ENCODE measurements around the gene CLDN11. TPM values are rescaled to one million over a fixed set of nuclear protein-coding genes. Genes with fewer than 3 reads are reported as not detected.

Gene CLDN11
- total and polyA plus RNA-seq, 3 experiments from 2014 or later = 0.26 TPM; not detected in 2

DNA sequence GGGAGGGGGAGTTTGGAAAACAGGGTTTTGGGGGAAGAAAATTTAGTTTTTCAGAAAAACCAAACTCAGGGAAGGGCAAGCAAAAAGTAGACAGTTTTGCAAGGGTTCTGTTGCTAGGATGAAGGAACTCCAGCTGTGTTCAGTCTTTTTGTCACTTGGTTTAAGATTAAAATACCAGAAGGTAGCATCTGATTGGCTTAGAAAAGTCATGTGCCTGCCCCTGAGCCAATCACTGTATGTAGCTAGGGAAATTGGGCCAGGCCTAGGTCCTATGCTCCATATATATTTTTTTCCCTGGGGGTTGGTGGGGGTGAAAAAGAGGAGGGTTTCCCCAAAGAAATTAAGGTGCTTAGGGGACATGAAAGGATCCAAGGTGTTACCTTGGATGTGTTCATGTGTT is 24.3 kb downstream of the CLDN11 start:
- Mint-ChIP-seq H3K4me3 (no peak overlapping the region), H3K27me3 (peaks cover 14 to 47% of the 10 kb centered on the region in 2 donors), H3K27ac (no peak overlapping the region), H3K36me3 (peaks cover 0 to 2% (median 0%) of the 10 kb centered on the region in 3 donors), H3K9me3 (no peaks in the 10 kb centered on the region), H3K4me1 (no peaks in the 10 kb centered on the region)
- POLR2A ChIA-PET = no interaction called here
- no peak overlapping the region for H3K27ac ChIP-seq (ENCODE audit: low read depth, low read length)
- H3K4me1 ChIP-seq (ENCODE audit: insufficient read depth, low read length) = no peaks in the 10 kb centered on the region
- CTCF ChIA-PET = no interaction called here
- no peak for DNase-seq
- H3K9me3 ChIP-seq (ENCODE audit: low read length) = no peaks in the 10 kb centered on the region
- H3K36me3 ChIP-seq (ENCODE audit: insufficient read depth, low read length) = no peaks in the 10 kb centered on the region
- H3K27me3 ChIP-seq (ENCODE audit: insufficient read depth, low read length, poor library complexity, severe bottlenecking) = no peaks in the 10 kb centered on the region
- no peak overlapping the region for H3K4me3 ChIP-seq (ENCODE audit: low read length)

DNA sequence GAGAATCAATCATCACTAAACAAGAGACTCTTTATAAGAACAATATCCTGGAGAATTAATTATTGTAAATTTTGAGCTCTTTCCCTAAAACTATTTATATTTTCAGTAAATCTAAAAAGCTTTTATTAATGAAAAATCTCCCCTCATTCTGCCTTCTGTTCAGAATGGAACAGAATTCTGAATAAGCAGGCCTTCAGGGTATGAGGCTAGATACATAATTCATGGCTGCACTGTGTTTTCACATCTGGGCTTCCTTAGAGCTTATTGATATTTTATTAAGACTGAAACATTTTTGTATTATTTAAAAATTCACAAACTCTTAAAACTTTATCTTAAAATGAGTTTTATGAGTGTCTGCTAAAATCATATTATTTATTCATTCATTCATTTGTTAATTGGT is 24.8 kb downstream of the CLDN11 start:
- Histone ChIP-seq H3K9me3 (ENCODE audit: low read length) (no peaks in the 10 kb centered on the region), H3K27ac (ENCODE audit: low read depth, low read length) (no peak overlapping the region), H3K27me3 (ENCODE audit: insufficient read depth, low read length, poor library complexity, severe bottlenecking) (no peaks in the 10 kb centered on the region), H3K4me3 (ENCODE audit: low read length) (no peak overlapping the region), H3K36me3 (ENCODE audit: insufficient read depth, low read length) (no peaks in the 10 kb centered on the region), H3K4me1 (ENCODE audit: insufficient read depth, low read length) (no peaks in the 10 kb centered on the region)
- H3K36me3 Mint-ChIP-seq = peaks cover 0 to 2% (median 0%) of the 10 kb centered on the region in 3 donors
- no peaks in the 10 kb centered on the region for H3K9me3 Mint-ChIP-seq
- H3K27me3 Mint-ChIP-seq = peaks cover 11 to 47% of the 10 kb centered on the region in 2 donors
- H3K4me3 Mint-ChIP-seq = no peak overlapping the region
- POLR2A ChIA-PET = no interaction called here
- no peak overlapping the region for H3K27ac Mint-ChIP-seq
- no peak for DNase-seq
- H3K4me1 Mint-ChIP-seq = no peaks in the 10 kb centered on the region
- CTCF ChIA-PET = no interaction called here

DNA sequence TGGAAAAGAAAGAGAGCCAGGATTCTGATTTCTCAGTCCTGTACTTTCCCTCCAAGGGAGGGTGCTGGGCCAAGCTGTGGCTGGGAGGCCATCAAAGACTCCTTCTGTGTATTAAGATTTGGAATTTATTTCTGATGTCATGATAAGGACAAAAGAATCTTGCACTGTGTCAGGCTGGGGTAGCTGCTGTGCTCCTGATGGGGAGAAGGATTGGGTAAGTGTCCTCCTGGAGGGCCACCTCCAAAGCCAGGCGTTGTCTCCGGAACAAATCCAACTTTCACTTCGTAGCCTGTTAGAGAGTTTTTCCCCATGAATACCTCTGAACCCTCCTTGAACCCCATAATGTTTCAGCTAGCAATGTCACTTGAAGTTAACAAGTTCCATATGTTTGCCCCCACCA is 29.9 kb downstream of the CLDN11 start:
- Histone ChIP-seq H3K4me3 (ENCODE audit: low read length) (no peak overlapping the region), H3K27me3 (ENCODE audit: insufficient read depth, low read length, poor library complexity, severe bottlenecking) (no peaks in the 10 kb centered on the region), H3K27ac (ENCODE audit: low read depth, low read length) (no peak overlapping the region), H3K36me3 (ENCODE audit: insufficient read depth, low read length) (no peaks in the 10 kb centered on the region), H3K9me3 (ENCODE audit: low read length) (no peaks in the 10 kb centered on the region), H3K4me1 (ENCODE audit: insufficient read depth, low read length) (no peaks in the 10 kb centered on the region)
- no peak overlapping the region for H3K27ac Mint-ChIP-seq
- CTCF ChIA-PET = no interaction called here
- H3K27me3 Mint-ChIP-seq = peaks cover 3 to 10% of the 10 kb centered on the region in 2 donors
- no peaks in the 10 kb centered on the region for H3K36me3 Mint-ChIP-seq
- H3K4me1 Mint-ChIP-seq = no peaks in the 10 kb centered on the region
- no peak for DNase-seq
- POLR2A ChIA-PET = no interaction called here
- H3K9me3 Mint-ChIP-seq = no peaks in the 10 kb centered on the region
- no peak overlapping the region for H3K4me3 Mint-ChIP-seq

DNA sequence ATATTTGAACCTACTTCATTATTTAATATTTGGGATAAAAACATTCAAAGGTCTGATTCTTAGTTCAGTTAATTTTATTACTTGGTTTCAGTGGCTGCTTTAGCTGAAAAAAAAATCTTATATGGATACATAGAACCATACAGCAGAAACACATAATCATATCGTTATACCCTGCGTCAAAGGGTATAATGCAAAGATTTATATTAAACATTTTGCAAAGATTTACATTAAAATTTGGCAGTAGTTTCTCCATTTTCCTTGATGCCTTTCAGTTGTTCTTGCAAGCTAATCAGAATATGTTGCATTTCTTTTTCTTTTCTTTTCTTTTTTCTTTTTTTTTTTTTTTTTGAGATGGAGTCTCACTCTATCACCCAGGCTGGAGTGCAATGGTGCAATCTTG is 31.4 kb downstream of the CLDN11 start:
- ChIA-PET POLR2A (no interaction called here), CTCF (no interaction called here)
- Mint-ChIP-seq H3K4me1 (no peaks in the 10 kb centered on the region), H3K27ac (no peak overlapping the region), H3K36me3 (no peaks in the 10 kb centered on the region), H3K27me3 (peaks cover 3 to 6% of the 10 kb centered on the region in 2 donors), H3K4me3 (no peak overlapping the region), H3K9me3 (no peaks in the 10 kb centered on the region)
- H3K27ac ChIP-seq (ENCODE audit: low read depth, low read length) = no peak overlapping the region
- no peaks in the 10 kb centered on the region for H3K9me3 ChIP-seq (ENCODE audit: low read length)
- no peak overlapping the region for H3K4me3 ChIP-seq (ENCODE audit: low read length)
- no peaks in the 10 kb centered on the region for H3K4me1 ChIP-seq (ENCODE audit: insufficient read depth, low read length)
- DNase-seq = no peak
- no peaks in the 10 kb centered on the region for H3K36me3 ChIP-seq (ENCODE audit: insufficient read depth, low read length)
- no peaks in the 10 kb centered on the region for H3K27me3 ChIP-seq (ENCODE audit: insufficient read depth, low read length, poor library complexity, severe bottlenecking)

DNA sequence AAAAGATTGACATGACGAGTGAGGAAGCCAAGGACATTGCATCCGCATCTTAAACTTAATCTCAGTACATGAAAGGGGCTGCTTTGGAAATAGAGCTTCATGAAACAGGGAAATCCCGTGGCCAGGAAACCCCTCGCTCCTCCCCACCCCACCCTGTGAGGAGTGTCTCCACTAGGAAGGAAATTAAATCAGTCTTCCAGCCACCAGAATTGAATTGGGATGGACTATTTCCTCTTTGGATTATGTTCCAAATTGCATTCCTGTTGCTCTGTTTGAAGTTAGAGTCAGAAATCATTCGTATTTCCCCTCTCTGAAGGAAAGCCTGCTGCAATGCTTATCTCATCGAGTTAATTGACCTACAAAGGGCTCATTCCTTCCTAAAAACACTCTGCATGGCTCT is 35.8 kb downstream of the CLDN11 start:
- POLR2A ChIA-PET = no interaction called here
- no peaks in the 10 kb centered on the region for H3K36me3 Mint-ChIP-seq
- H3K36me3 ChIP-seq (ENCODE audit: insufficient read depth, low read length) = no peaks in the 10 kb centered on the region
- H3K27ac Mint-ChIP-seq = no peak overlapping the region
- no peak overlapping the region for H3K4me3 Mint-ChIP-seq
- no peaks in the 10 kb centered on the region for H3K27me3 ChIP-seq (ENCODE audit: insufficient read depth, low read length, poor library complexity, severe bottlenecking)
- peaks cover 12 to 16% of the 10 kb centered on the region in 2 donors for H3K27me3 Mint-ChIP-seq
- H3K4me3 ChIP-seq (ENCODE audit: low read length) = no peak overlapping the region
- no peak for DNase-seq
- no peaks in the 10 kb centered on the region for H3K4me1 ChIP-seq (ENCODE audit: insufficient read depth, low read length)
- CTCF ChIA-PET = no interaction called here
- H3K27ac ChIP-seq (ENCODE audit: low read depth, low read length) = no peak overlapping the region
- H3K9me3 ChIP-seq (ENCODE audit: low read length) = no peaks in the 10 kb centered on the region
- H3K4me1 Mint-ChIP-seq = no peaks in the 10 kb centered on the region
- no peaks in the 10 kb centered on the region for H3K9me3 Mint-ChIP-seq

DNA sequence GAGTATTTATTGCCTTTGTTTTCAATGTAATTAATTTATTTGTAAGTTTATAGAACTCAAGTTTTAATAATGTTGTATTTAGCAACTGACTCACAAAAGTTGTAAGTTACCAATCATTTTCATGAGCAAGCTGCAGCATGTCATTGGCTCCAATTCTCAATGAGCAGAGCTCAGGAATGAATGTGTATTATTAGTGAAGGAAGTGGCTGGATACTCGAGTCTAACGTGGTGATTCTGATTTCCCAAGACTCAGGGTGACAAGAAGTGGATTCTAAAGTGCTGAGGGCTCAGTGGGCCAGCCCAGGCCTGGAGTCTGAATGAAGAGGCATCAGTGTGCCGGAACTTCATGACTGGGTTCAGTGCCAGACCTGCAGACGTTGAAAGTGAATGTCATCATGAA is 39.6 kb downstream of the CLDN11 start:
- Mint-ChIP-seq H3K27ac (no peak overlapping the region), H3K4me1 (no peaks in the 10 kb centered on the region), H3K4me3 (no peak overlapping the region), H3K36me3 (no peaks in the 10 kb centered on the region), H3K9me3 (no peaks in the 10 kb centered on the region), H3K27me3 (peaks cover 20 to 32% of the 10 kb centered on the region in 2 donors)
- Histone ChIP-seq H3K4me3 (ENCODE audit: low read length) (no peak overlapping the region), H3K27ac (ENCODE audit: low read depth, low read length) (no peak overlapping the region), H3K27me3 (ENCODE audit: insufficient read depth, low read length, poor library complexity, severe bottlenecking) (no peaks in the 10 kb centered on the region), H3K36me3 (ENCODE audit: insufficient read depth, low read length) (no peaks in the 10 kb centered on the region), H3K9me3 (ENCODE audit: low read length) (no peaks in the 10 kb centered on the region), H3K4me1 (ENCODE audit: insufficient read depth, low read length) (no peaks in the 10 kb centered on the region)
- no peak for DNase-seq
- POLR2A ChIA-PET = no interaction called here
- CTCF ChIA-PET = no interaction called here

DNA sequence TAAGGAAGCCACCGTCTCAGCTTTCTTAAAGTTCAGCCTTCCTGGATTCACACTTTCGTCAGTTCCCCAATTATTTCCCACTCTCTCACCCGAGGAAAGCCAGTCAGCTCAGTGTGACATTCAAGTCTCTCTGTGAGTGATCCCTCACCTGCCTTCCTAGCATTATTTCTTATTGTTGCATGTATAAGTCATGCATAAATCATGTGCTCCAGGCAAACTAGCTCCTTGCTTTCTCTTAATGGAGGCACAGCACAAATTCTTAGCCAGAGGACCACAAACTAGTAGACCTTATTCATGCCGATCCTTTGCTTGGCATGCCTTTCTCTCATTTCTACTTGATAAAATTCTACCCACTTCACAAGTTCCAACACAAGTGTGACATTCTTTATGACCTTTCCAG is 44.3 kb downstream of the CLDN11 start:
- CTCF ChIA-PET = no interaction called here
- POLR2A ChIA-PET = no interaction called here
- no peak overlapping the region for H3K27ac Mint-ChIP-seq

DNA sequence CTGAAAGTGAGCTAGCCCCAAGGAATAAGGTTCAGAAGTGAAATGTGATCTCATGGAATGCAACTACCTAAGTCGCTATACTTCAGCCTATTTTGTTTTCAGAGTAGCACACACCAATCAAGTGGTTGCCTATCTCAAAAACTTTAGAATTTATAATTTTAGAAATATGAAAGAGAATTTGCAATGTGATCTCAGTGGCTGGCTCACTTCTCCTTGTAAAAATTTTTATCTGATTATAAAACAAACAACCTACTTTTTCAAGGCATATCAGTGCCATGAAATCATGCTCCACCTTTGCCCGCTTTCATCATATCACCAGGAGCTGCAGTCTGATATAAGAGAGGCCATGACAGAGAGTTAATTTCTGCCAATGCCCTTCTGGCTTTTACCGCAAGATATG is 47.3 kb downstream of the CLDN11 start:
- H3K4me1 ChIP-seq (ENCODE audit: insufficient read depth, low read length) = no peaks in the 10 kb centered on the region
- no peak for DNase-seq
- H3K36me3 Mint-ChIP-seq = no peaks in the 10 kb centered on the region
- H3K36me3 ChIP-seq (ENCODE audit: insufficient read depth, low read length) = no peaks in the 10 kb centered on the region
- no peaks in the 10 kb centered on the region for H3K9me3 ChIP-seq (ENCODE audit: low read length)
- no peak overlapping the region for H3K4me3 ChIP-seq (ENCODE audit: low read length)
- POLR2A ChIA-PET = no interaction called here
- no peak overlapping the region for H3K27ac ChIP-seq (ENCODE audit: low read depth, low read length)
- no peak overlapping the region for H3K27ac Mint-ChIP-seq
- CTCF ChIA-PET = no interaction called here
- no peaks in the 10 kb centered on the region for H3K27me3 ChIP-seq (ENCODE audit: insufficient read depth, low read length, poor library complexity, severe bottlenecking)
- no peak overlapping the region for H3K4me3 Mint-ChIP-seq
- no peaks in the 10 kb centered on the region for H3K9me3 Mint-ChIP-seq
- peaks cover 16 to 45% of the 10 kb centered on the region in 2 donors for H3K27me3 Mint-ChIP-seq
- no peaks in the 10 kb centered on the region for H3K4me1 Mint-ChIP-seq

More for the DNA sequence above, 44.3 kb downstream of the CLDN11 start:
- no peak overlapping the region for H3K27ac ChIP-seq (ENCODE audit: low read depth, low read length)
- H3K4me1 ChIP-seq (ENCODE audit: insufficient read depth, low read length) = no peaks in the 10 kb centered on the region
- no peaks in the 10 kb centered on the region for H3K4me1 Mint-ChIP-seq
- no peaks in the 10 kb centered on the region for H3K27me3 ChIP-seq (ENCODE audit: insufficient read depth, low read length, poor library complexity, severe bottlenecking)
- no peaks in the 10 kb centered on the region for H3K36me3 ChIP-seq (ENCODE audit: insufficient read depth, low read length)
- no peak overlapping the region for H3K4me3 Mint-ChIP-seq
- H3K4me3 ChIP-seq (ENCODE audit: low read length) = no peak overlapping the region
- no peaks in the 10 kb centered on the region for H3K36me3 Mint-ChIP-seq
- peaks cover 15 to 38% of the 10 kb centered on the region in 2 donors for H3K27me3 Mint-ChIP-seq
- DNase-seq = no peak
- no peaks in the 10 kb centered on the region for H3K9me3 Mint-ChIP-seq
- no peaks in the 10 kb centered on the region for H3K9me3 ChIP-seq (ENCODE audit: low read length)

DNA sequence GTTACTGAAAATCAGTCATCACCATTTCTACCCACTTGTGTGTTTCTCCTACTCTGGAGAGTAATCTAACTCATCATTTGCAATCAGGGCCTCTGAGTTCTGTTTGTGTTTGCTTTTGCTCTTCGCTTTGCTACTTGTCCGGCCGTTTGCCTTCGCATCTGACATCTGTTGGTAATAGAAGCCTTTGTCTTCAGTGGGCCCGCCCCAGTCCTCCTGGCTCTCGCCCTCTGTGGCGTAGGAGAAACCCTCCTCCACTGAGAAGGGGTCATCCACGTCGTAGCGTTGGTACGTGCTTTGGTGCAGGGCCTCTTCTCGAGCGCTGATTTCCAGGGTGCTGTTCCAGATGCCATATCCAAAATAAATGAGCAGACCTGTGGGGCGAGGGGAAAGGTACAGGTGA is 48.3 kb downstream of the CLDN11 start:
- Mint-ChIP-seq H3K36me3 (no peaks in the 10 kb centered on the region), H3K4me1 (no peaks in the 10 kb centered on the region), H3K27me3 (peaks cover 16 to 49% of the 10 kb centered on the region in 2 donors), H3K9me3 (no peaks in the 10 kb centered on the region), H3K4me3 (no peak overlapping the region), H3K27ac (peak overlapping the region in 1 of 8 donors; percentile 72)
- Histone ChIP-seq H3K9me3 (ENCODE audit: low read length) (no peaks in the 10 kb centered on the region), H3K27me3 (ENCODE audit: insufficient read depth, low read length, poor library complexity, severe bottlenecking) (no peaks in the 10 kb centered on the region), H3K4me3 (ENCODE audit: low read length) (no peak overlapping the region), H3K4me1 (ENCODE audit: insufficient read depth, low read length) (no peaks in the 10 kb centered on the region), H3K36me3 (ENCODE audit: insufficient read depth, low read length) (no peaks in the 10 kb centered on the region), H3K27ac (ENCODE audit: low read depth, low read length) (no peak overlapping the region)
- ChIA-PET CTCF (no interaction called here), POLR2A (no interaction called here)
- DNase-seq = no peak

Measured in CD8-positive, alpha-beta memory T cell (primary cell).